Globus pallidus (tissue), 1 donor: ENCODE data around the gene KNTC1.

Source experiments
- DNase-seq: peaks from one replicate; pipeline ENCODE4 v3.0.0-alpha.2; 2015; ENCODE audit warnings: low spot score

The KNTC1 gene

DNA sequence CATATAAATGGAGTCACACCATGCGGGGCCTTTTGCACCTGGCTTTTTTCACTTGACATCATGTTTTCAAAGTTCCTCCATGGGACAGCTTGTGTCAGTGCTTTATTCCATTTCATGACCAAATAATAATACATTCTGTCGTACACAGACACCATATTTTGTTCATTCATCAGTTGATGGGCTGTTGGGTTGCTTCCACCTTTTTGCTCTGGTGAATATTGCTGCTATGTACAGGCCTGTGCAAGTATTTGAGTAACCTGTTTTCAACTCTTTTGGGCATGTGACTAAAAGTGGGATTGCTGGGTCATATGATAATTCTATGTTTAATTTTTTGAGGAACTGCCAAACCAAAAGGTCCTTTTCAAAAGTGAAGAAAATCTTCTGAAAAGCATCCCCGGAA, 129.2 kb downstream of the KNTC1 start:
- no peak for DNase-seq

DNA sequence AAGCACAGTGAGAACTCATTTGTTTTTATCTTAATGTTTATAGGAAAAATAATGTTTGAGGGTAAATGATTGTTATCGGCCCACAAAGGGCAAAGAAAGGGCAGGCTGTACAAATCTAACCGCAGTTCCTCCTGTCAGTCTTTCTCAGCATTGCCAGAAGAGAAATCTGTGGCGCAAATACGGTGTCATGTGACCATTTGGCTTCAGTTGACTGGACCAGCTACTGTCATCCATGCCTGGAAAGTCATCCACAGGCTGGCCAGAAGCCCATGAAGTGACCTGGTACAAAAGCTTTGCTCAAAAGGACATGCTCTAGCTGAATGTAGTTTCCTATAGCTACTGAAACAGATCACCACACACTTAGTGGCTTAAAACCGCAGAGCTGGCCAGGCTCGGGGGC, 132.5 kb downstream of the KNTC1 start:
- DNase-seq: no peak

DNA sequence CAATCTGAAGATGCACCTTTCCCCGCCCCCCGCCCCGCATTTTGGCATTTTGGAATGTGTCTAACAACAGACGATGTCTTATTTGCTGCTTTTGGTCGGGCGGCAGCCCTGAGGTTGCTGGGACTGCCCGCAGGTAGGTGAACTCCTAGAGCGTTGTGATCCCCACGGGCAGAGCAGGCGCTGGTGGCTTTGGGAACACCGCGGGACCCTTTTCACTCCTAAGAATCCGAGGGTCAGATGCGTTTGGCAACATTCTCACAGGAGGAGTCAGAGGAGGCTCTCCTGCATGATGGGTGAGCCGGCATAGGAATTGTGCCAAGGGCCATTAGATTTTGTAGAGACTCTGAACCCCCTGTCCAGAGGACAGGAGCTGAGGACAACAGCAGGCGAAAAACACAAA, 134.2 kb downstream of the KNTC1 start:
- DNase-seq: no peak

DNA sequence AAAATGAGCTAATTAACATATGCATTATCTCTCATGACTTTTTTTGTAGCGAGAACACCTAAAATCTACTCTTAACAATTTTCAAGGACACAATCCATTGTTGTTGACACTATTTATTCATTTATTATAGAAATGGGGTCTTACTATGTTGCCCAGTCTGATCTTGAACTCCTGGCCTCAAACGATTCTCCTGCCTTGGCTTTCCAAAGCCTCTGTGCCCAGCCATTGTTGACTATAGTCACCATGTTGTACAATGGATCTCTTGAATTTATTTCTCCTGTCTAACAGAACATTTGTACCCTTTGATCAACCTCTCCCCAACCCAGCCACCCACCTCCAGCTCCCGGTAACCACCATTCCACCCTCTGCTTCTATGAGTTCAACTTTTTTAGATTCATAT, 134.9 kb downstream of the KNTC1 start:
- no peak for DNase-seq

DNA sequence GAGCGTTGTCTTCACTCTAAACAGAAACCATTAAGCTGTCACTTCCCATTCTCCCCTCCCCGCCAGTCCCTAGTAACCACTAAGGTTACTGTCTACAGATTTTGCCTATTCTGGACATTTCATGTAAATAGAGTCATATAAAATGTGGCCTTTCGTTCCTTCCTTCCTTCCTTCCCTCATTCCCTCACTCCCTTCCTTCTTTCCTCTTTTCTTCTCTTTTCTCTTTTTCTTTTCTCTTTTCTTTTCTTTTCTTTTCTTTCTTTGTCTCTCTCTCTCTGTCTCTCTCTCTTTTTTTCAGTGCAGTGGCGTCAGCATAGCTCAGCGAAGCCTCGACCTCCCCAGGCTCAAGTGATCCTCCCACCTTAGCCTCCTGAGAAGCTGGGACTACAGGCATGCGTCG, 138.3 kb downstream of the KNTC1 start:
- no peak for DNase-seq

DNA sequence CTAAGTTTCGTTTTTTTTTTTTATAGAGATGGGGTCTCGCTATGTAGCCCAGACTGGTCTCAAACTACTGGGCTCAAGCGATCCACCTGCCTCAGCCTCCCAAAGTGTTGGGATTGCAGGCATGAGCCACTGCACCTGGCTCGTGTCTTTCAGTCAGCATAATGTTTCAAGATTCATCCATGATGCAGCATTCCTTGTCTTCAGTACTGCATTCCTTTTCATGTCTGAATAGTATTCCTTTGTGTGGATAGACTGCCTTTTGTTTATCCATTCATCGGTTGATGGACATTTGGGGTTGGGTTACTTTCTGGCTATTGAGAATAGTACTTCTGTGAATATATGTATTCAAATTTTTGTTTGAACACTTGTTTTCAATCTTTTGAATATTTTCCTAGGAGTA, 138.7 kb downstream of the KNTC1 start:
- DNase-seq: no peak

DNA sequence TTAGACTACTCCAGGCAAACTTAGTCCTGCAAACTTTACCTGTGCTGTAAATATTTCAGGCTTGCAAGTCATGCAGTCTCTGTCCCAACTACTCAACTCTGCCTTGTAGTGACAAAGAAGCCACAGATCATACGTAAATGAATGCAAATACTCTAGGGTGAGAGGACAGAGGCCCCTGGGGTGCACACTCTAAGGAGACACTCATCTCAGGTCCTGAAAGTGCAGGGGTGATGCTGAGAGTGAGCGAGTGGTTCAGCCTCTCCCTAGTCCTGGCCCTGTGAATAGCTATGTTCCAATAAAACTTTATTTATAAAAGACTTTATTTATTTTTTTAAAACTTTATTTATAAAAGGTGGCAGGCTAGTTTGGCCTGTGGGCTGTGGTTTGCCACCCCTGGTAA, 141.2 kb downstream of the KNTC1 start:
- DNase-seq: no peak

DNA sequence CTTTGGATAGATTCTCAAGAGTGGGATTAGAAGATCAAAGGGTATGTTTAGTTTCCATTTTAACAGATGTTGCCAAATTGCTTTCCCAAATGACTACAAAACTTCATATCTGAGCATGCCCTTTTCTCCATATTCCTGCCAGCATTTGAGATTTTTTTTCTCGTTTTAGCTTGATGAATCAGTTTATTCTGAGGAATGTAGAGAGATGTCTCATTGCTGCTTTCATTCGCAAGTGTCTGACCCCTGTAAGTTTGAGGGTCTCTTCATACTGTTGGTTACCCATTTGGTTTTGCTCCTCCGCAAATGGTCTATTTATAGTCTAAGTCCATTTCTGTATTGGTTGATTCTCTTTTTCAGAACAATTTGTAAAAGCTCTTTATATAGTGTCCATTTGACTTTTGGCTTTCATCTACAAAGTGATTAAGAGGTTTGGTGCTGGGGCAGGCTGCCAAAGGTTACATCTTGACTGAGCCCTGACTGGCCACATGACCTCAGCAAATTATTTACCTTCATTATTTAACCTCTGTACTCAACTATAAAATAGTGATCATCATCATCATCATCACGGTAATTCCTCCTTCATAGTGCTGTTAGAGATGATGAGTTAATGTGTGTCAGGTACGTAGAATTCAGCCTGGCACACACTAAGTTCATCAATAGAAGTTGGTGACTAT, 142.5 kb downstream of the KNTC1 start:
- DNase-seq: no peak

DNA sequence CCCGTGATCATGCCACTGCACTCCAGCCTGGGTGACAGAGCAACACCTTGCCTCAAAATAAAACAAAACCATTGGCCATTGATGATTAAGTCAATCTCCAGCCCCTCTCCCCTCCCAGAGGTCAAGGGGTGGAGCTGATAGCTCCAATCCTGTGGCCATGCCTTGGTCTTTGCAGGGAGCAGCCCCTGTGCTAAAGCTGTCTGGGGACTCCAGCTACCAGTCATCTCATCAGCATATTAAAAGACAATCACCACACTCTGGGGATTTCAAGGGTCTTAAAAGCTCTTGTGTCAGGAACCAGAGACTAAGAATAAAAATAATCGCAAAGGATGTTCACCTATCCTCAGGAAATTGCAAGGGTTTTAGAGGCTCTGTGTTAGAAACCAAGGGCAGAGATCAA, 145.5 kb downstream of the KNTC1 start:
- no peak for DNase-seq
